ENCODE results near the gene C22orf31.

The C22orf31 gene

GRCh38 chr22:29012952-29013351 lies 48.7 kb downstream of the C22orf31 start:
- H3K4me3 Mint-ChIP-seq = no peak overlapping the region
- H3K27me3 Mint-ChIP-seq (ENCODE audit: low read depth) = peaks cover 10% of the 10 kb centered on the region
- no peak overlapping the region for H3K27ac Mint-ChIP-seq
- peaks cover 2% of the 10 kb centered on the region for H3K9me3 Mint-ChIP-seq
- H3K4me1 Mint-ChIP-seq (ENCODE audit: low read depth) = peaks cover 8% of the 10 kb centered on the region
- H3K36me3 Mint-ChIP-seq (ENCODE audit: low read depth) = no peaks in the 10 kb centered on the region

GRCh38 chr22:29012101-29012433 lies 49.6 kb downstream of the C22orf31 start:
- no peak overlapping the region for H3K27ac Mint-ChIP-seq
- no peak overlapping the region for H3K4me3 Mint-ChIP-seq
- no peaks in the 10 kb centered on the region for H3K36me3 Mint-ChIP-seq (ENCODE audit: low read depth)
- H3K4me1 Mint-ChIP-seq (ENCODE audit: low read depth) = peaks cover 8% of the 10 kb centered on the region
- peaks cover 8% of the 10 kb centered on the region for H3K27me3 Mint-ChIP-seq (ENCODE audit: low read depth)
- H3K9me3 Mint-ChIP-seq = no peaks in the 10 kb centered on the region

- no peaks in the 10 kb centered on the region for H3K9me3 Mint-ChIP-seq
- no peak overlapping the region for H3K27ac Mint-ChIP-seq
- peaks cover 14% of the 10 kb centered on the region for H3K27me3 Mint-ChIP-seq (ENCODE audit: low read depth)
- no peaks in the 10 kb centered on the region for H3K36me3 Mint-ChIP-seq (ENCODE audit: low read depth)
- H3K4me3 Mint-ChIP-seq = no peak overlapping the region
- H3K4me1 Mint-ChIP-seq (ENCODE audit: low read depth) = peaks cover 6% of the 10 kb centered on the region
Measured at GRCh38 chr22:29011240-29012100, 50.2 kb downstream of the C22orf31 start.

GRCh38 chr22:29009148-29009547 lies 52.5 kb downstream of the C22orf31 start:
- Mint-ChIP-seq H3K27ac (no peak overlapping the region), H3K27me3 (ENCODE audit: low read depth) (peaks cover 28% of the 10 kb centered on the region), H3K36me3 (ENCODE audit: low read depth) (no peaks in the 10 kb centered on the region), H3K4me1 (ENCODE audit: low read depth) (no peaks in the 10 kb centered on the region), H3K4me3 (no peak overlapping the region), H3K9me3 (no peaks in the 10 kb centered on the region)

Measured in T-helper 1 cell treated with Interleukin-12 subunit alpha and Interleukin-12 subunit beta and Interleukin-4 antibody, amounts not matched to agents 30 μg/mL and 1 μg/mL, for 36 hours (primary cell).